T-helper 2 cell (primary cell): ENCODE measurements around the gene CBX2.

ENCODE experiments used
- DNase-seq, 5 experiments: peaks; one replicate each; pipeline versions ENCODE4 v3.0.0 to v3.0.0-alpha.2; 2012 to 2022

Gene CBX2

GRCh38 chr17:79830763-79831264 is 52.9 kb downstream of the CBX2 start:
- no peak for DNase-seq

- DNase-seq = no peak
Measured at GRCh38 chr17:79831265-79832217, 53.6 kb downstream of the CBX2 start.

- DNase-seq = no peak
Measured at GRCh38 chr17:79832218-79833109, 54.5 kb downstream of the CBX2 start.

GRCh38 chr17:79833110-79833450 is 55.1 kb downstream of the CBX2 start:
- no peak for DNase-seq

- DNase-seq = no peak
Measured at GRCh38 chr17:79833744-79834564, 56.0 kb downstream of the CBX2 start.

GRCh38 chr17:79834565-79835469 is 56.9 kb downstream of the CBX2 start:
- DNase-seq = peak in 2 of 5 experiments; percentile 32 to 50

- no peak for DNase-seq
Measured at GRCh38 chr17:79835470-79835899, 57.5 kb downstream of the CBX2 start.

- no peak for DNase-seq
Measured at GRCh38 chr17:79835953-79836509, 58.1 kb downstream of the CBX2 start.

- DNase-seq = no peak
Measured at GRCh38 chr17:79836510-79836971, 58.6 kb downstream of the CBX2 start.

GRCh38 chr17:79836972-79837887 is 59.3 kb downstream of the CBX2 start:
- DNase-seq = peak in 2 of 5 experiments; percentile 56 to 85
